HG02840 (cell line): ENCODE data around the gene PLA2G4B.
"Not testable (repeated sequence)": the region's sequence is repeated elsewhere in the genome, so short reads cannot be mapped to it uniquely, and the experiment has no call there.

Experiments used
- ATAC-seq: cut with Tn5 transposase; IDR thresholded peaks from one replicate; pipeline ENCODE4 v1.9.1; 2021; ENCODE audit warnings: mild to moderate bottlenecking, moderate library complexity, moderate number of reproducible peaks; ENCODE audit not compliant: unreplicated experiment, low FRiP score

Gene PLA2G4B

DNA sequence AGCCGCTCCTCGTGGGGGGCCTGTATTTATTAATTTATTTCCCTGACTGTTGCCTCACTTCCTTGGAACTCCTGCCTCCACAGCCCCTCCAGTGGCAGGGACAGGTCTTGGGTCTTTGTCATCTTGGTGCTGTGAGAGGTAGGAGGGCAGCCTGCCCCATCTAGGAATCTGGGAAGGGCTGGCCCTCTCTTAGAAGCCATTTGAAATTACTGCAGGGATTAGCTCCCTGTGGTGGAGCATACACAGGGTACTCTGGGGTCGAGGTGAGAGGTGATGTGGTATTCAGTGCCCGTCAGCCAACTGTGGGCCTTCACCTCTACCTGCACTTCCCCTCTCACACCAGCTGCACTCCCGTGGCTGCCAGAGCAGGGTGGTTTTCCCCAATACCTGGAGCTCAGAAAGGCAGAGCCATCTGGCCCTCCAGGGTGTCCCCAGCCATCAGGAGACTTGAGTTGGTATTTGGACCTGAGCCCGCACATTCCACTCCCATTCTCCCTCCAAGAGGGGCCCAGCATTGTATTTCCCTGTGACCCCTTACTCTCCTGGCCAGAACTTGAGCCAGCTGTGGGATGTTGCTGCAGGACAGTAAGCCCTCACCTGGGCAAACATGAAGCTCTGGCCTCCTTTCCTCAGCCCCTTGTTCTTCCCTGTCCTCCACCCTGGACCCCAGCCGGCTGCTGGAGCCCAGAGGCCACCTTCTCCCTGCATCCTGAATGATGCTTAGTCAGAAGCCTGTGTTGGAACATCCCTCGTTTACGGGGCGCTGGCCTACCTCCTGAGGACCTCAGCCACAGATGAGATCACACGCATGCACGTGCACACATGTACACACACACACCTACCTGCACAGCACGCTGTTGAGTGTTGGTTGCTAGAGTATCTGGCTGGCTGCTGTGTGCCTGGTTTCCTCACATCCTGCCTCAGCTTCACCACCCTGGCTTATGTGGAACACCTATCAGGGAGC, 12.8 kb upstream of the PLA2G4B start:
- ATAC-seq, result no peak

DNA sequence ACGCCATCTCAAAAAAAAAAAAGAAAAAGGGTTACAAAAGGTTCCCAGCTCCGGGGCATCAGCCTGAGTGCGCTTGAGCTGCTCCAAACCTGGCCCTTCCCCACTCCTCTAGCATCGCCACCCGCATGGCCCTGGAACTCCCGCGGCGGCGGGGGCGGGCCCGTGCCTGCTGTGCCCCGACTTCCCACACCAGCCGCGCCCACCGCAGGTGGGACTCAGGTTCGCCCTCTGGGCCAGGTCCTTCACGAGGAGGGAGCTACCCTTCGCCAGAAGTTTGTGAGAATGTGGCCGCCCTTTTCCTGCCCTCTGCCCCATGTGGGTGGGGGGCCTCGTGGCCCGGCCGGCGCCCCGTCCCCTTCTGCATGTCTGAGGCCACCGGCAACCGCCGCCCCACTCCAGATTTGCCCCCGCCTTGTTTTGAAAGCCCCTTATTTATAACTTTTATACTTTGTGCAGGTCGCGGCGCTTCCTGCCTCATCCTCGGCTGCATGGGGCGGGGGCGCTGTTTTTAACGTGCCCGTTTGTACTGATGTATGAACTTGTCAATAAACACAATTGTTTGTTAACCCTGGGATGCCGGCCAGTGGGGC, 11.3 kb upstream of the PLA2G4B start:
- ATAC-seq, result no peak

DNA sequence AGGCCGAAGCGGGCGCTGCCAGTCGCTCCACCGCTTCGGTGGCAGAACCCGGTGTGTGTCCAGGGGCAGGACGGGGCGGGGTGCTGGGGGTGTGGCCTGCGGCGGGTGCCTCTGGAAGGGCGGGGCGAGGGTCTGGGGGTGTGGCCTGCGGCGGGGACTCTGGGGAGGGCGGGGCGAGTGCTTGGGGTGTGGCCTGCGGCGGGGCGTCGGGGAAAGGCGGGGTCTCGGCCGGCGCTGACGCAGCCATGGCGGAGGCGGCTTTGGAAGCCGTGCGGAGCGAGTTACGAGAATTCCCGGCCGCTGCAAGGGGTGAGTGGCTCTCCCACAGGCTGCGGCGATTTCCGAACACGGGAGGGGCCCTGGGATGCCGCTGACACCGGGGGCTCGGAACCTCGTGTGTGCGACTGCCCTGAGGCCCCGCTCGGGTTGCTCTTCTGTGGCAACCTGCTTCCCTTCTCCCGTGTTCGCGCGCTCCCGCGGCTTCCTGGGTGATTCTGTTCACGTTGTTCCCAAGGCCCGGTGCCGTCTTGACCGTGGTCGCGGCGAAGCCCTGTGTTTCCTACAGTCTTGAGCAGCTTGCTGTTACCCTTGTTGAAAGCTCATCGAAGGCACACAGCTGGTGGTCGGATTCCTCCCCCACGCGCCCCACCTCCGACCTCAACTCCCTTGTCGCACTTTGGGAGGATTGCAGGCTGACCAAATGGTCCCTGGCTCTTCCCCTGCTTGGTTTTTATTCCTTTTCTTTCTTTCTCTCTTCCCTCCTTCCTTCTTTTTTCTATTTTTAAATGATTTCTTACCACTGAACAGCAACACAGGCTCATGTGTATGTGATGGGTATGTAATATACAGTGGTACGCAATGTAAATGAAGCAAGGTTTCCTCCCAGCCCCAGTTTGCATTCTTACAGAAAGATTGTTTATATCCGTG, 10.5 kb upstream of the PLA2G4B start, which contains the start of gene JMJD7:
Gene JMJD7 (plus strand): TSS at position 213 of the 927 bp plus-strand sequence. CDS start 33 bp downstream, at position 246.
- peak; percentile 69 for ATAC-seq

DNA sequence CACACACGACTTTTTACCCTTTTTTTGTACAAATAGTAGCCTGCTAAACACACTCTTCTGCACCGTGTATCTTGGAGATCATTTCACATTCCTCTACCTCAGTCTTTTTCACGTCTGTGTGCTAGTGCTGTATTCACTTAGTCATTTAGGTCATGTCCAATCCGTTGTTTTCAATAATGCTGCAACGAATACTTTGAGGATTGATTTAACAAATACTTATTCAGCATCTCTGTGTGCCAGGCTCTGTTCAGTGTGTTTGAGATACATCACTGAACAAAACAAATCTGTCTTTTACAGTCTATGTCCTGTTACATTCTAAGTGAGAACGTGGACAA, 9.9 kb upstream of the PLA2G4B start:
- ATAC-seq, result no peak

DNA sequence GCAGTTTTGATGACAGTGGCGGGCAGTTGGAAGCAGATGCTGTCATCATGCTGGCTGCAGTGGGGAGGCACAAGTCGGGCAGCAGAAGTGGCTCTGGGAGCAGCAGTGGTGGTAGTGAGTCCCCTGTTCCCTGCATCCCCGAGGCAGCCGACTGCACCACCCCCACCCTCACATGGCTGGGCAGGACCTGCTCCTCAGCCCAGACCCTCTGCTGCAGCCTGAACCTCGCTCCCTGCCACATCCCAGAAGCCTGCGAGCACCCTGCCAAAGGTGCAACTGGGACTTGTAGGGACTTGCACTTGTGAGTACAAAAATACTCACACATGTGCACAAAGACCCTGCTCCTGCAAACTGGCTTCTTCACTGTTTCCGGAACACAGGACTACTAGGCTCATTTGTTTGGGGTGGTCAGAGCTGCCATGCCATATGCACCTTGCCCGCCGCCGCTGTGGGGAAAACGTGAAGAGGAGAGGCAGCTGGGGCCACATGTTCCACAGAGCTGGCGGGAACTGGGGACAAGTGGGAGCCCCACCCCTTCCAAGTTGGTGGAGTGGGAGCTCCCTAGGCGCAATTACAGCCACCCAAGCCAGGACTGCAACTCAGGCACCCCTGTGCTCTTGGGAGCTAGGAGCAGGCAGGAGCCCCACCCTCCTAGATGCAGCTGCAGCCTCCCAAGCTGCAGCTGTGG, 8.5 kb upstream of the PLA2G4B start:
- no peak for ATAC-seq

DNA sequence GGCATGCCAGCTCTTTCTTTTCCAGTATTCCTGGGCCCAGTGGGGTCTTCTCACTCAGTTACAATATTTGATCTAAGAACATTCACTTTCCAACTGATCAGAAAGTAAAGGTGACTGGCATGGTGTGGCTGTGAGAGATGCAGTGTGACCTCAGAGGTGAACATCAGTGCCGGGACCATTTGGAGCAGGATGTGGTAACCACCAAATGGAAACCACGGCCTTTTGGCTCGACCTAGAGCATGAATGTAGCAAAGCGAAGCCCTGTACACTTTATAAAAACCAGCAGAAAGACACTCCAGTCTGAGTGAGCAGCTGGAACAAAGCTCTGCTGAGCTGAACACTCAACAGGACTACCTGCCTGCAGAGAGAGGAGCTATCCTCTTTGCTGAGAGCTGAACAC, 7.4 kb upstream of the PLA2G4B start:
- ATAC-seq, result not testable (repeated sequence)

DNA sequence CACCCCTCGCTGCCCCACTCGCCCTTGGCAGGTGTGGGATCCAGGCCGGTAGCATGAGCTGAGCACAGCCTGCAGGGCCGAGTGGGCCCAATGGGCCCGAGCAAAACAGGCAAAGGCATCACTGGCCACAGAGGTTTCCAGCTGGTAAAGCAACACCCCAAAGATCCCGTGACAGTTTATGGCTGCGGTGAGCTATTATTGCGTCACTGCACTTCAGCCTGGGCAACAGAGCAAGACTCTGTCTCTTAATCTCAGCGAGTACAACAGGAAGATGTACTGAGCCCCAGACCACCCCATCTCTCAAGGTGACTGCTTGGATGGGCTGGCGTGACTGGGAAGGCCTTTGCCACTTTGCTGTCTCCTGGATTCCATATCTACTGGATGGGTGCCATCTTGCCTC, 6.4 kb upstream of the PLA2G4B start:
- no peak for ATAC-seq

DNA sequence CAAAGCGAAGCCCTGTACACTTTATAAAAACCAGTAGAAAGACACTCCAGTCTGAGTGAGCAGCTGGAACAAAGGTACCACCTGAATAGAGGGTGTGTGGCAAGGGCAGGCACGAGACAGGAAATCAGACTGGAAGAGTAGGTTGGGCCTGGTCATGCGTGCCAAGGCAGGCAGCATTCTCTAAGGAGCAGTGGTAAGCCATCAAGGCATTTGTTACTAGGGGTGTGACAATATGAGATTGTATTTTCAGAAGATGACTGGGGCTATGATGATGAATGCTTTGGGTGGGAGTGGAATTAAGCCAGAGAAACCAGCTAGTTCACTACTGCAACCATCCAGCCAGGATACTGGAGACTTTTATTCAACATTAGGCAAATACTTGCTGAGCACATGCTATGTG, 5.8 kb upstream of the PLA2G4B start:
- no peak for ATAC-seq

DNA sequence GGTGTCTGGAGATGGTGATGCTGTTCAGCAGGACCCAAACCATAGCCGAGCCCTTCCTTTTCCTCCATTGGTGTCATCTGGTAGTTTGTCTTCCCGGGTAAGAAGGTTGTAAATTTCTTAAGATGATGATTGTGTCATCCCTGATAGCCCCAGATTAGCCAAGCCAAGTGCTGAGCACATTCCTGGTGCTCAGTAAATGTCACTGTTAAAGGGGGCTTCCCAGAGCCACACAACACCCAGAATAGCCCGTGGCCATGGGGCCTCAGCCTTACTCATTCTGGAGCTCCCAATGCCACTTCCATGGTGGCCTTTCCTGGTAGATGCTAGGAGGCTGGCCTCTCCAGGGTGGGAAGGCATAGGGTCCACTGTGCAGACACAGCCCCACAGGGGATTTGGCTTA, 4.6 kb upstream of the PLA2G4B start:
- ATAC-seq, result no peak

DNA sequence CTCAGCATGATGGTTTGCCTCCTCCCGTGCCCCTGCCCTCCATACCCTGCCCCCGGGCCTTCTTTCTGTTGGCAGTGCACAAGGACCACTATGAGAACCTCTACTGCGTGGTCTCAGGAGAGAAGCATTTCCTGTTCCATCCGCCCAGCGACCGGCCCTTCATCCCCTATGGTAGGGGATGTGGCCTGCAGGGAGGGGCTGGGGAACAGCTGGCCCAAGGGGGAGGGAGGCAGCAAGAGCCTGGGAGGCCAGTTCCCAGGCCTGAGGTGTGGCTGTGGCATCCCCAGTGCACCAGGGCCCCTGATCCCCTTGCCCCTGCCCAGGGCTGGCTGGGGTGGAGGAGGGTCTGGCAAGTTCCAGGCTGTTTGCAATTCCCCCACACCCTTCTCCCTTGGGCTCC, 2.6 kb upstream of the PLA2G4B start:
- no peak for ATAC-seq

DNA sequence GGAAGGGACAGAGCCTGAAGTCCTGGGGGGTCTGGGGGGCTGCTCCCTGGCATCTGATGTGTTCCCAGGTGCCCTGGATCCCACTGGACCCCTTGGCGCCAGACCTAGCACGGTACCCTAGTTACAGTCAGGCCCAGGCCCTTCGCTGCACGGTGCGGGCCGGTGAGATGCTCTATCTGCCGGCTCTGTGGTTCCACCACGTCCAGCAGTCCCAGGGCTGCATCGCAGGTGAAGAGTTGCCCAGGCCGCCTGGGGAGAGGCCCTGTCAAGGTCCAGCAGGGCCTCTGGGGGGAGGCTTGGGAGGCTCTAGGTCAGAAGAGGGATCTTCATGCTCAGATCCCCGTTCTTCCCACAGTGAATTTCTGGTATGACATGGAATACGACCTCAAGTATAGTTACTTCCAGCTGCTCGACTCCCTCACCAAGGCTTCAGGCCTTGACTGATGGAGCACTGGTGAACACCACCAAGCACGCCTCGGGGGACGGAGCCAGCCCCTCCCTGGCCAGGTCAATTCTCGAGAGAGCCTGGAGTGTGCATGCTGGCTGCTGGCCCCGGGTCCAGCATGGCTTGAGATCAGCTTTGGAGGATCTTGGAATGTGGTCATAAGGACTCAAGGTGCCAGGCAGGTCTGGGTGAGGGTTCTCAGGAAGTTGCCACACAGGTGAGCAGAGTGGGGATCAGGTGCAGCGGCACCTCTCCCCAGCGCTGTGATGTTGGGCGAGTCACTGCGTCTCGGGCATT, 1.8 kb upstream of the PLA2G4B start:
- no peak for ATAC-seq

DNA sequence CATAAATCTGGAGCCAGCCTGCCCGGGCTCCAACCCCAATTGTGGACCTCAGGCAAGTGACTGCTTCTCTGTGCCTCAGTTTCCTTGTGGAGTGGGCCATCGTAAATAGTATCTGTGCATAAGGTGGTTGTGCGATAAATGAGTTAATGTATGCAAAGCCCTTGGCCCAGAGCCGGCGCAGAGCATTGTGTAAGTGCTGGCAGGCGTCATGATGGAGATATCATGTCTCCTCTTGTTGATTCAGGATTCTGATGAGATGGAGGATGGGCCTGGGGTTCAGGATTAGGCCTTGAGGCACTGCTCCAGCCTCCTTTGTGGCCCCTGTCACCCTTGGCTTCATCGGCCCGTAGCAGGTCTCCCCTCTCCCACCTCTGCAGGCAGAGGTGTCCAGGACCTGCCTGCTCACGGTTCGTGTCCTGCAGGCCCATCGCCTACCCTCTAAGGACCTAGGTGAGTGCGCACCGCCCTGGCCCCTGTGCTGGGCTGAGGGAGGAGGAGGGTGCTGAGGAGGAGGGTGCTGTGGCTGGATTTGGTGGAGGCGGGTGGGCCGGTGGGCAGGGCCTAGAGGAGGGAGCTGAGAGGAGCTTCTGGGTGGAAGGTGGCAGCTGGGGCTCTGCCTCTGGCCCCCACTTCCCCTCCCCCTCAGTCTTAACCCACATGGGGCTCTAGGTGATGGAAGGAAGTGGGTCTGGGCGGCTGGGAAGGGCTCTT, 1.3 kb downstream of the PLA2G4B start:
- ATAC-seq, result no peak

DNA sequence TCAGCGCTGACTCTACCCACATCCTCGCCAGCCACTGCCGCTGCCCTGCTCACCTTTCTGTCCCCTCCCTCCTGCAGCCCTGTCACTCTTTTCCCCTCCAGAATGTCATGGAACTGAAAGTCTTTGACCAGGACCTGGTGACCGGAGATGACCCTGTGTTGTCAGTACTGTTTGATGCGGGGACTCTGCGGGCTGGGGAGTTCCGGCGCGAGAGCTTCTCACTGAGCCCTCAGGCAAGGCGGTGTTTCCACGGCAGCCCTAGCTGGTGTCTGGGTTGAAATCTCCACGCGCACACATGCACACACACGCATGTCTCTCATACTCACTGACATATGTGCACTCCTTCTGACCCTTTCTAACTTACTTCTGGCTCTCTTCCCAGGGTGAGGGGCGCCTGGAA, 2.0 kb downstream of the PLA2G4B start:
- ATAC-seq, result no peak

DNA sequence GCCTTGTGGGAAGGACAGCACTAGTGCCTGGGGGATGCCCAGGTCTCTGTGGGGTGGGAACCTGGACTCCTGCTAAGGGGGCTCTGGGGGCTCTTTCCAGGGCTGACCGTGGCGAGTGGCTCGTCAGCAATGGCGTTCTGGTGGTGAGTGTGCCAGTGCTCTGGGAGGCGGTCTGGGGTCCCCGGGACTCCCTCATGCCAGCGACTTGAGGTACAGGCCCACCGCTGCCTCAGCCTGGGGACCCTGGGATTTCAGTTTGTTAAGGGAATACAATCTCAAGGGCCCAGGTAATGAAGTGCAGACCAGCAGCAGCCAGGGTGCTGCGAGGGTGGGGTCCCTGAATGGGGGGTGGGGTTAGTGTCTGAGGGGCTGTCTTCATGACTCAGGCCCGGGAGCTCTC, 2.5 kb downstream of the PLA2G4B start:
- ATAC-seq, result no peak

DNA sequence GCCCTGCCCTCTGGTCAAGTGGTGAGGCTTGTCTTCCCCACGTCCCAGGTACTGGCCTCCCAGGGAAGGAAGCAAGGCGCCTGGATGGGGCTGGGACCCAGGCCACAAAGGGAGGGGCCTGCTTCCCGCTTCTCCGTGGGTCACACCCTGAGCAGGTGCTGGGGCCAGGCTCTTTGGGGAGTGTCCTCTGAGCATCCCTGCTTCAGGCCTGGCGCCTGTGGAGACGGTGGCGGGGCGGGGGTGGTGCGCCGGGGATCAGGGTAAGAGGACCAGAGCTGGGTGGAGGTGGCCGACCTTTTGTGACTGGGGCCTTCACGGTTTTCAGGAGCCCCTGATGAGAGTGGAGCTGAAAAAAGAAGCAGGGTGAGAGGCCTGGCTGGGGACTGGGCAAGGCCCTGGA, 3.6 kb downstream of the PLA2G4B start:
- no peak for ATAC-seq

DNA sequence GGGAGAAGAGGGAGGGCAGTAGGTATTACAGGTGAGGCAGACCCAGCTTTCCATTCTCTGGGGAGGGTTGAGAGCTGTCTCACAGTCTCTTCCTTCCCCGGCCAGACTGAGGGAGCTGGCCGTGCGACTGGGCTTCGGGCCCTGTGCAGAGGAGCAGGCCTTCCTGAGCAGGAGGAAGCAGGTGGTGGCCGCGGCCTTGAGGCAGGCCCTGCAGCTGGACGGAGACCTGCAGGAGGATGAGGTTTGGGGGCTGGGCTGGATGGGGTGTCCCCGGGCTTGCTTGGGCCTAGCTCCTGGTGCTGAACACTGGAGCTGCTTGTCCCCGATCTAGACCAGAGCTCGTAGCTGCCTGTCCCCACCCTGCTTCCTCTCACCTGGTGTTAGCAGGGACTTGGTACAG, 4.9 kb downstream of the PLA2G4B start:
- no peak for ATAC-seq

DNA sequence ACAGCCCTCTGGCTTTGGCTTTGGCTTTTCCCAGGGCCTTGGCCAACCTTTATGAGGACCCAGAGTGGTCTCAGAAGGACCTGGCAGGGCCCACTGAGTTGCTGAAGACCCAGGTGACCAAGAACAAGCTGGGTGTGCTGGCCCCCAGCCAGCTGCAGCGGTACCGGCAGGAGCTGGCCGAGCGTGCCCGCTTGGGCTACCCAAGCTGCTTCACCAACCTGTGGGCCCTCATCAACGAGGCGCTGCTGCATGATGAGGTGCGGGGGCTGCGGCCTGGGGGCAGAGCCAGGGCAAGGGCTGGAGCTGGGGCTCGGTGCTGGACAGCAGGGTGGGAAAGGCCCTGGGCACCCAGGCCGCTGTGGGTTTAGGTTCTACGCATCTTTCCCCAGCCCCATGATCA, 6.2 kb downstream of the PLA2G4B start:
- ATAC-seq, result no peak

DNA sequence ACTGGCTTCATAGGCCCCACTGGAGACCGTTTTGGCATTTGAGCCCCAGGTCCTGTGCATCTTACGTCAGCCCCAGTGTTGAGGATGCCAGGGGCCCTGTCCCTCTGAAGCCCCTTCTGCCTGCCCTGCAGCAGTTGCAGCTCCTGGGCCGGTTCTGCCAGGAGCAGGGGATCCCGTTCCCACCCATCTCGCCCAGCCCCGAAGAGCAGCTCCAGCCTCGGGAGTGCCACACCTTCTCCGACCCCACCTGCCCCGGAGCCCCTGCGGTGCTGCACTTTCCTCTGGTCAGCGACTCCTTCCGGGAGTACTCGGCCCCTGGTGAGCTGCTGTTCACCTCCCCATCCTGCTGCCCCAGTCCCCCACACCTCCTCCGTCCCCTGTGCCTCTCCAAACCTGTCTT, 8.6 kb downstream of the PLA2G4B start:
- no peak for ATAC-seq

DNA sequence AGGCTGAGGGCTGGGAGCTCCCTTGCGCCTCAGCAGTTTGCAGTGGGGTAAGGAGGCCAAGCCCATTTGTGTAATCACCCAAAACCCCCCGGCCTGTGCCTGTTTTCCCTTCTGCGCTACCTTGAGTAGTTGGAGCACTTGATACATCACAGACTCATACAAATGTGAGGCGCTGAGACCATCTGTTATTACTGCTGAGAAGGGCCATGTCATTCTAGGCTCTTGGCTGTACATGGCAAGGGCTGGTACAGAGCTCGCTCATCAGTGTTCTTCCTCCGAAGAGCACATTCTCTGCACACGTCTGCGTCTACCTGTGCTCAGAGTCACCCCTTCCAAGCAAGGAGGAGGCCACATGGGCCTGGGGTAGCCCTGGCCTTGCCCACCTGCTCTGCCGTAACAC, 9.3 kb downstream of the PLA2G4B start:
- ATAC-seq, result no peak
